HG02973 (cell line): ENCODE data around the gene HSPA1B.

Experiments used
- ATAC-seq: cut with Tn5 transposase; IDR thresholded peaks from one replicate; pipeline ENCODE4 v1.9.1; 2021; ENCODE audit warnings: moderate library complexity; ENCODE audit not compliant: unreplicated experiment

Gene HSPA1B

GRCh38 chr6:31877125-31877650, 49.6 kb downstream of the HSPA1B start:
- no peak for ATAC-seq

GRCh38 chr6:31877651-31878161, 50.2 kb downstream of the HSPA1B start:
- ATAC-seq, result no peak

GRCh38 chr6:31878222-31878621, 50.7 kb downstream of the HSPA1B start:
- ATAC-seq, result no peak

- no peak for ATAC-seq
Measured at GRCh38 chr6:31878726-31879125, 51.2 kb downstream of the HSPA1B start, which contains the start of gene SLC44A4. SLC44A4 (minus strand) TSS chr6:31878997; CDS start chr6:31878980, 17 bp downstream.

- no peak for ATAC-seq
Measured at GRCh38 chr6:31879143-31879542, 51.6 kb downstream of the HSPA1B start.
